A375 (cell line): ENCODE data around the gene MAZ. TPM values are rescaled to one million over a fixed set of nuclear protein-coding genes. Genes with fewer than 3 reads are reported as not detected.

ENCODE experiments used
- small RNA-seq: library from RNA; depleted of rRNA; stranded (forward); fragments of <200 nt; gene quantifications from one replicate; pipeline ENCODE3, GENCODE V24; 2014
- total RNA-seq: library from RNA; depleted of rRNA; stranded (reverse); fragments of >200 nt; shearing (Covaris generic); gene quantifications from 2 replicates; pipeline ENCODE4 v1.2.3, GENCODE V29; 2014; rRNA removed

MAZ gene
- total RNA-seq: 408 and 432 TPM in 2 replicates

GRCh38 chr16:29806099-29806579 is at the start of gene MAZ:
Gene MAZ (plus strand): TSS chr16:29806529. CDS start chr16:29806702, 173 bp downstream.

DNA sequence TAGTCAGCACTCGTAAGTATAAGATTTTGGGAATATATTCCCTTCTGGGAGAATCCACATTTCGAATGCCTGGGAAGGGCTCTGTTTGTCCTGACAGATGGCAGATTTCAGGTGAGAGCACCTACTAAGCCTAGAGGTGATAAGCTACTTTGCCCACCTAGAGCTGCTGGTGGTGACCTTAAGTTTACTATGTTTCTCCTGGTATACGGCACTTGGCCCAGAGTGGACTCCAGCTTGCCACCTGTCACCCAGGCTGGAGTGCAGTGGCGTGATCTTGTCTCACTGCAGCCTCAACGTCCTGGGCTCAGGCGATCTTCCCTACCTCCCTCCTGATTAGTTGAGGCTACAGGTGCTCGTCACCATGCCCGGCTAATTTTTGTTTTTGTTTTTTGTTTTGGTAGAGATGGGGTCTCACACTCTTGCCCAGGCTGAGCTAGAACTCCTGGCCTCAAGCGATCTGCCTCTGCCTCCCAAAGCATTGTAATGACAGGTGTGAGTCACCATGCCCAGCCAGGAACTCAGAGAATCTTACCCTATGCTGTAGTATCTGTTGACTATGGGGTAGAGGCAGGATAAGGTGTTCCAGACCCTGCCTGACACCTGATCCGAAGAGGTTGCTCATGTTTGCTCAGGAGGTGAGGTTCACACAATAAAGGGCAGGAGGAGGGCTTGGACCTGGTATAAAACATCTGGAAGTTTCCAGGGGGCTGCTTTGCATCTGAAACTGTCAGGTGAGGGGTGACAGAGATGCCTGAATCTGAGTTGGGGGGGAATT is 28.6 kb upstream of the MAZ start, which contains the start of gene ZG16:
ZG16 (plus strand) TSS at position 681 of the 775 bp plus-strand sequence. CDS start 1,011 bp downstream, outside the sequence.

DNA sequence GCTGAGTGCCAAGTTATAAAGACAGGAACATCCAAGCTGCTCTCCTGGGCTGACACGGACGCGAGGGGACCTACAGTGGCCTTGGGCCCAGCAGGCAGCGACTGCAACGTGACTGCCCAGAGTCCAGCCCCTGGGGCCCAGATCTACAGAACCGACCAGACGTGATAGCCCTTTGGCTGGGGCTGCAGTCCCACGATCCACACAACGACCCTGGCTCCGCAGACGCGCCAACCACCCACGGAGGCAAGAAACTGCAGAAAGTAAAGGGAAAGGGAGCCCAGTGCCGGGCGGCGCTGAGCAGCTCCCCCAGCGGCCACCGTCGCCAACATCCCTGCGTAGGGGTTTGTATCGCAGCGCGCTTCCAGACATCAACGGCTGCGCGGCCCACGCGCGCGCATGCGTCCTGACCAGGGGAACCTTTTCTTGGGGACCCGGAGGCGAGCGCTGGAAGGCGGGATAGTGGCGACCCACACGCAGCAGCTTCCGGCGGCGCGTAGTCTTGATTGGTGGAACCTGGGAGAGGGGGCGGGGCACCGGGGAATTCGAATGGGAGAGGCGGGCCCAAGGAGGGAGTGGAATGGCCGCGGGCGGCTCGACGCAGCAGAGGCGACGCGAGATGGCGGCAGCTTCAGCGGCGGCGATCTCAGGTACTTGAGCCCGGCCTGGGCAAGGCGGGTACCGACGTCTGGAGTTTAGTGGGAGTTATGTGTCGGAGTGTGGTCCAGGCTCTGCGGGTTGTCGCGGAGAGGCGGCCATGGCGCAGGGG is 16.0 kb upstream of the MAZ start, which contains the start of gene KIF22:
KIF22 (plus strand) TSS at position 569 of the 766 bp plus-strand sequence; CDS start at position 578, 9 bp downstream.

GRCh38 chr16:29811896-29812665 is 5.8 kb downstream of the MAZ start, which contains the start of gene PRRT2:
Gene PRRT2 (plus strand): TSS chr16:29812193. CDS start chr16:29813055, 862 bp downstream.

DNA sequence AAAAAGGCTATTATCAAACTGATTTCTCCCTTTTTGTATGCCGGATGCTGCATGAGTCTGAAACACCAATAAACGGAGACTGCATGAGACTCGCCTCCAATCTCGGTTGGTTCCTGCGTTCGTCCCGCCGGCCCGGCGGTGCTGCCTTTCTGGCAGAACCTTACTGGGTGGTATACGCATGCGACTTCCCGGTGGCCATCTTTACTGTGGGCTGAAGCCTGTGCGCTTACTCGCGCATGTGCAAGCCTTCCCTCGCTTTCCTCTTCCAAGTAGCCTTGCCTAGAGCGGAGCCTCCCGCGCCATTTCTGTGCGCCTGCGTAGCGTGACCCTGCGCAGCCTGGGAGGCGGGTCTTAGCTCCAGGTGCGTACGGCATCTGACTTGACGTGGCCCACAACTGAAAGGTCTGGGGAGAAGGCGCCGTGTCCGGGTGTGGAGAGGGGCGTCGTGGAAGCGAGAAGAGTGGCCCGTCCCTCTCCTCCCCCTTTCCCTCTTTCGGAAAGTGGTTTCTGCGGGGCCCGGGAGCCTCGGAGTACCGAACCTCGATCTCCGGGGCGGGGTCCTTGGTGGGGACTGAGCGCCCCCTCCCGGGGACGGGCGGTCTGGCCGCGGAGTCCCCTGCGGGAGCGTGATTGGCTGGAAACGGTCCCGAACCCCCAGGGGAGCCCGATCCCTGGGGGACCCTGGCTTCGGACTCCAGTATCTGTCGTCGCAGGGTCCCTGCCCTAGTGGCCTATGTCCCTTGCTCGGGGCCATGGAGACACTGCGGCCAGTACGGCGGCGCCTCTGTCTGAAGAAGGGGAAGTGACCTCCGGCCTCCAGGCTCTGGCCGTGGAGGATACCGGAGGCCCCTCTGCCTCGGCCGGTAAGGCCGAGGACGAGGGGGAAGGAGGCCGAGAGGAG is 9.7 kb downstream of the MAZ start, which contains the start of gene PAGR1:
PAGR1 (plus strand) TSS at position 360 of the 901 bp plus-strand sequence; CDS start at position 734, 374 bp downstream.

GRCh38 chr16:29820271-29820701 is 14.0 kb downstream of the MAZ start, which contains the start of gene MVP:
Gene MVP (plus strand): TSS chr16:29820462. CDS start chr16:29830550, 10,088 bp downstream.

Small RNA genes within 50 kb of the gene (small RNA-seq; reads per million reads assigned to genes)
- not detected for gene AC009133.6
- not detected for gene AC120114.4

Other genes with a start within 250 kb of the MAZ start
- gene SPN, start 143.3 kb upstream of the MAZ start, total RNA-seq: 0.04 and 1.8 TPM in 2 replicates
- 0.57 and 0.61 TPM in 2 replicates for gene QPRT, start 127.3 kb upstream of the MAZ start, total RNA-seq
- gene C16orf54, start 60.5 kb upstream of the MAZ start, total RNA-seq: 0.85 and 1.3 TPM in 2 replicates
- not detected in 2 replicates for gene ZG16, start 28.3 kb upstream of the MAZ start, total RNA-seq
- gene KIF22, start 15.8 kb upstream of the MAZ start, total RNA-seq: 128 TPM in 2 replicates
- 3.4 and 4.0 TPM in 2 replicates for gene PRRT2, start 5.7 kb downstream of the MAZ start, total RNA-seq
- 64.7 and 72.0 TPM in 2 replicates for gene PAGR1, start 9.6 kb downstream of the MAZ start, total RNA-seq
- 115 and 119 TPM in 2 replicates for gene MVP, start 13.9 kb downstream of the MAZ start, total RNA-seq
- 74.0 and 80.9 TPM in 2 replicates for gene CDIPT, start 56.7 kb downstream of the MAZ start, total RNA-seq
- 19.9 and 22.6 TPM in 2 replicates for gene SEZ6L2, start 93.0 kb downstream of the MAZ start, total RNA-seq
- 11.5 and 13.5 TPM in 2 replicates for gene ASPHD1, start 94.0 kb downstream of the MAZ start, total RNA-seq
- gene KCTD13, start 119.7 kb downstream of the MAZ start, total RNA-seq: 25.9 and 27.7 TPM in 2 replicates
- gene TMEM219, start 155.6 kb downstream of the MAZ start, total RNA-seq: 62.7 and 66.0 TPM in 2 replicates
- 33.6 and 37.5 TPM in 2 replicates for gene TAOK2, start 167.3 kb downstream of the MAZ start, total RNA-seq
- gene HIRIP3, start 189.1 kb downstream of the MAZ start, total RNA-seq: 44.9 and 45.0 TPM in 2 replicates
- gene INO80E, start 189.7 kb downstream of the MAZ start, total RNA-seq: 136 and 168 TPM in 2 replicates
- gene DOC2A, start 204.5 kb downstream of the MAZ start, total RNA-seq: 2.3 and 4.8 TPM in 2 replicates
- not detected in 2 replicates for gene C16orf92, start 216.7 kb downstream of the MAZ start, total RNA-seq
- gene TLCD3B, start 224.7 kb downstream of the MAZ start, total RNA-seq: 0.56 and 3.3 TPM in 2 replicates